IMR-90 (cell line): Measurements from ENCODE around the gene C10orf71. TPM values are rescaled to one million over a fixed set of nuclear protein-coding genes. Genes with fewer than 3 reads are reported as not detected.

Source experiments
- ATAC-seq: fragments of 200-7000 bp; cut with Tn5 transposase; 2 replicates; pipeline ENCODE4 v1.9.1; 2020; ENCODE audit warnings: low read depth, mild to moderate bottlenecking, moderate library complexity
- BruUV-seq: library from RNA; stranded (reverse); fragments of 400-500 nt; replicated peaks from 2 replicates; lab custom pipeline; 2021; lab: Mats Ljungman, UMichigan
- CTCF ChIA-PET: fragments of 300-600 bp; formaldehyde crosslinking; extraction: SDS; loops from one replicate; lab custom pipeline; 2021; ENCODE audit warnings: antibody characterized with exemption; lab: Yijun Ruan, JAX
- POLR2A ChIA-PET: fragments of 300-600 bp; sonication (Branson Sonifier 250); formaldehyde crosslinking; loops from one replicate; lab custom pipeline; 2022; ENCODE audit warnings: antibody characterized with exemption; ENCODE audit not compliant: unreplicated experiment; lab: Charles Lee
- DNase-seq: peaks from one replicate; pipeline ENCODE4 v3.0.0; 2013
- H2AFZ ChIP-seq: replicated peaks from 2 replicates; pipeline ENCODE3; 2013; ENCODE audit warnings: low read length, mild to moderate bottlenecking; ENCODE audit not compliant: poor library complexity
- H2AK5ac ChIP-seq: 2 replicates; pipeline ENCODE4 v1.6.1; 2013; ENCODE audit warnings: low read depth, low read length, inconsistent platforms
- H2AK9ac ChIP-seq: replicated peaks from 2 replicates; pipeline ENCODE3; 2013; ENCODE audit warnings: mild to moderate bottlenecking, low read depth, low read length, moderate library complexity; ENCODE audit not compliant: poor library complexity
- H2BK120ac ChIP-seq: 2 replicates; pipeline ENCODE4 v1.6.1; 2013; ENCODE audit warnings: low read depth, low read length, inconsistent platforms
- H2BK15ac ChIP-seq: 3 replicates; pipeline ENCODE4 v1.6.1; 2013; ENCODE audit warnings: low read depth, low read length, inconsistent platforms
- H2BK20ac ChIP-seq: 2 replicates; pipeline ENCODE4 v1.6.1; 2013; ENCODE audit warnings: low read depth, mild to moderate bottlenecking, inconsistent platforms, low read length, moderate library complexity
- H2BK5ac ChIP-seq: 2 replicates; pipeline ENCODE4 v1.6.1; 2013; ENCODE audit warnings: mild to moderate bottlenecking, low read depth, low read length, inconsistent platforms; ENCODE audit not compliant: poor library complexity, severe bottlenecking
- H3K14ac ChIP-seq: replicated peaks from 2 replicates; pipeline ENCODE4 v1.6.1; 2013; ENCODE audit warnings: low read depth, low read length, inconsistent platforms
- H3K18ac ChIP-seq: 2 replicates; pipeline ENCODE4 v1.6.1; 2013; ENCODE audit warnings: low read depth, low read length, control low read depth
- H3K23ac ChIP-seq: 2 replicates; pipeline ENCODE4 v1.6.1; 2013; ENCODE audit warnings: low read depth, low read length, inconsistent platforms
- H3K27ac ChIP-seq: 2 replicates; pipeline ENCODE4 v1.5.1; 2013; ENCODE audit warnings: mild to moderate bottlenecking, control low read depth, low read length; ENCODE audit not compliant: insufficient read depth
- H3K27me3 ChIP-seq: 2 replicates; pipeline ENCODE4 v1.6.1; 2013; ENCODE audit warnings: low read length; ENCODE audit not compliant: control insufficient read depth, insufficient read depth
- H3K36me3 ChIP-seq: 2 replicates; pipeline ENCODE4 v1.6.1; 2013; ENCODE audit warnings: low read length, mixed read lengths; ENCODE audit not compliant: control insufficient read depth, insufficient read depth
- H3K4ac ChIP-seq: 2 replicates; pipeline ENCODE4 v1.6.1; 2013; ENCODE audit warnings: low read depth, low read length, inconsistent platforms
- H3K4me1 ChIP-seq: 2 replicates; pipeline ENCODE4 v1.6.1; 2013; ENCODE audit warnings: low read length, mixed read lengths; ENCODE audit not compliant: control insufficient read depth, insufficient read depth
- H3K4me2 ChIP-seq: 2 replicates; pipeline ENCODE4 v1.6.1; 2013; ENCODE audit warnings: low read depth, mild to moderate bottlenecking, control low read depth, low read length, moderate library complexity
- H3K4me3 ChIP-seq: 2 replicates; pipeline ENCODE4 v1.5.1; 2013; ENCODE audit warnings: low read depth, mild to moderate bottlenecking, control low read depth, low read length, moderate library complexity; ENCODE audit not compliant: insufficient read depth
- H3K56ac ChIP-seq: 2 replicates; pipeline ENCODE4 v1.6.1; 2013; ENCODE audit warnings: low read length, inconsistent platforms; ENCODE audit not compliant: insufficient read depth; ENCODE audit errors: extremely low read depth
- H3K79me1 ChIP-seq, 2 experiments: 2 replicates each; pipeline ENCODE4 v1.6.1; 2013; ENCODE audit warnings: low read length in 2 of 2, inconsistent platforms in 1 of 2, low read depth in 1 of 2
- H3K9ac ChIP-seq: 2 replicates; pipeline ENCODE4 v1.6.1; 2013; ENCODE audit warnings: low read depth, low read length, control low read depth
- H3K9me1 ChIP-seq: 2 replicates; pipeline ENCODE4 v1.6.1; 2013; ENCODE audit warnings: low read length, inconsistent platforms; ENCODE audit not compliant: insufficient read depth
- H3K9me3 ChIP-seq: 2 replicates; pipeline ENCODE4 v1.6.1; 2013; ENCODE audit warnings: low read length; ENCODE audit not compliant: control insufficient read depth, insufficient read depth
- H4K20me1 ChIP-seq: 2 replicates; pipeline ENCODE4 v1.6.1; 2013; ENCODE audit warnings: low read length, inconsistent platforms; ENCODE audit not compliant: insufficient read depth
- H4K5ac ChIP-seq: 2 replicates; pipeline ENCODE4 v1.6.1; 2013; ENCODE audit warnings: mild to moderate bottlenecking, low read depth, low read length, control low read depth
- H4K8ac ChIP-seq, 2 experiments: 2 replicates each; pipeline ENCODE4 v1.6.1; 2013; ENCODE audit warnings: low read depth in 2 of 2, low read length in 2 of 2, control low read depth in 1 of 2, inconsistent platforms in 1 of 2
- H4K91ac ChIP-seq: 2 replicates; pipeline ENCODE4 v1.6.1; 2013; ENCODE audit warnings: low read depth, low read length, inconsistent platforms; ENCODE audit not compliant: insufficient read depth
- BHLHE40 ChIP-seq: fragments of 150-350 bp; IDR thresholded peaks from 2 replicates; pipeline ENCODE4 v1.6.1; 2016; ENCODE audit warnings: mild to moderate bottlenecking, low read depth, low read length
- CEBPB ChIP-seq: IDR thresholded peaks from 2 replicates; pipeline ENCODE4 v1.6.1; 2012; ENCODE audit warnings: low read depth, low read length, improper control_type of control experiment
- CHD1 ChIP-seq: IDR thresholded peaks from 2 replicates; pipeline ENCODE4 v1.6.1; 2012; ENCODE audit warnings: low read depth, low read length, improper control_type of control experiment
- ELK1 ChIP-seq: fragments of 150-350 bp; IDR thresholded peaks from 2 replicates; pipeline ENCODE4 v1.6.1; 2016; ENCODE audit warnings: low read depth, mild to moderate bottlenecking, low read length, moderate library complexity, borderline replicate concordance
- FOS ChIP-seq: fragments of 150-350 bp; IDR thresholded peaks from 2 replicates; pipeline ENCODE4 v1.6.1; 2016; ENCODE audit warnings: low read depth, low read length
- MAFK ChIP-seq: IDR thresholded peaks from 2 replicates; pipeline ENCODE4 v1.6.1; 2012; ENCODE audit warnings: low read depth, low read length, improper control_type of control experiment
- MAZ ChIP-seq: IDR thresholded peaks from 2 replicates; pipeline ENCODE4 v1.6.1; 2012; ENCODE audit warnings: low read depth, mild to moderate bottlenecking, low read length, improper control_type of control experiment, moderate library complexity, borderline replicate concordance
- MXI1 ChIP-seq: IDR thresholded peaks from 2 replicates; pipeline ENCODE4 v1.6.1; 2012; ENCODE audit warnings: low read depth, mild to moderate bottlenecking, low read length, moderate library complexity, borderline replicate concordance
- NFE2L2 ChIP-seq: fragments of 150-350 bp; IDR thresholded peaks from 2 replicates; pipeline ENCODE4 v1.6.1; 2016; ENCODE audit warnings: low read depth, mild to moderate bottlenecking, low read length
- POLR2A ChIP-seq: IDR thresholded peaks from 2 replicates; pipeline ENCODE4 v1.6.1; 2012; ENCODE audit warnings: mild to moderate bottlenecking, low read depth, low read length
- RAD21 ChIP-seq: IDR thresholded peaks from 2 replicates; pipeline ENCODE4 v1.6.1; 2012; ENCODE audit warnings: low read length, improper control_type of control experiment
- RCOR1 ChIP-seq: IDR thresholded peaks from 2 replicates; pipeline ENCODE4 v1.6.1; 2012; ENCODE audit warnings: mild to moderate bottlenecking, low read length, improper control_type of control experiment; ENCODE audit not compliant: insufficient replicate concordance
- RFX5 ChIP-seq: IDR thresholded peaks from 2 replicates; pipeline ENCODE4 v1.8.0; 2012; ENCODE audit warnings: low read depth, mild to moderate bottlenecking, low read length, moderate library complexity
- SMC3 ChIP-seq: fragments of 150-350 bp; IDR thresholded peaks from 2 replicates; pipeline ENCODE4 v1.6.1; 2016; ENCODE audit warnings: low read depth, mild to moderate bottlenecking, antibody characterized with exemption, low read length, moderate library complexity
- WGBS, 2 experiments: methylation state at CpG; one replicate each; pipeline versions ENCODE4 v1.1.5 to v1.1.7; 2013; ENCODE audit warnings: missing lambda C conversion rate in 2 of 2; ENCODE audit not compliant: insufficient read length in 1 of 2; ENCODE audit errors: extremely low coverage in 2 of 2; 5-methylcytosine and 5-hydroxymethylcytosine counted together
- dilution Hi-C: fragments of 300-500 bp; cut with HindIII; formaldehyde crosslinking; loops from one replicate; pipeline ENCODE4 v1.14.3; 2018; ENCODE audit warnings: low sequenced_read_pairs; ENCODE audit not compliant: unreplicated experiment
- in situ Hi-C: fragments of 300-500 bp; cut with MboI; formaldehyde crosslinking; loops from 3 replicates; pipeline ENCODE4 v1.14.3; 2019; ENCODE audit warnings: low sequenced_read_pairs, inconsistent platforms, mixed read lengths
- intact Hi-C: fragments of 100-400 bp; cut with micrococcal nuclease; formaldehyde crosslinking; loops from 2 replicates; pipeline ENCODE4 v1.10.0; 2022
- polyA plus RNA-seq, 3 experiments: library from polyadenylated mRNA; depleted of rRNA; stranded (reverse); fragments of >200 nt; gene quantifications; 2 replicates each; pipeline ENCODE4 v1.2.3, GENCODE V29; 2012; ENCODE audit warnings: low replicate concordance in 1 of 3
- total RNA-seq: library from RNA; depleted of rRNA; stranded (reverse); fragments of >200 nt; gene quantifications from 2 replicates; pipeline ENCODE4 v1.2.3, GENCODE V29; 2012
- TF ChIP-seq, protein P1 (sequence below): conservative IDR thresholded peaks from 2 replicates; pipeline ENCODE4 v1.5.1; 2012; ENCODE audit warnings: mild to moderate bottlenecking, low read depth, low read length, improper control_type of control experiment
- TF ChIP-seq, protein P2 (sequence below): fragments of 150-350 bp; IDR thresholded peaks from 2 replicates; pipeline ENCODE4 v1.6.1; 2017; ENCODE audit warnings: mild to moderate bottlenecking, antibody characterized with exemption, low read length, low read depth

Gene C10orf71
- total and polyA plus RNA-seq, 2 of the 4 experiments (the other 2 are of a cell fraction): not detected

DNA sequence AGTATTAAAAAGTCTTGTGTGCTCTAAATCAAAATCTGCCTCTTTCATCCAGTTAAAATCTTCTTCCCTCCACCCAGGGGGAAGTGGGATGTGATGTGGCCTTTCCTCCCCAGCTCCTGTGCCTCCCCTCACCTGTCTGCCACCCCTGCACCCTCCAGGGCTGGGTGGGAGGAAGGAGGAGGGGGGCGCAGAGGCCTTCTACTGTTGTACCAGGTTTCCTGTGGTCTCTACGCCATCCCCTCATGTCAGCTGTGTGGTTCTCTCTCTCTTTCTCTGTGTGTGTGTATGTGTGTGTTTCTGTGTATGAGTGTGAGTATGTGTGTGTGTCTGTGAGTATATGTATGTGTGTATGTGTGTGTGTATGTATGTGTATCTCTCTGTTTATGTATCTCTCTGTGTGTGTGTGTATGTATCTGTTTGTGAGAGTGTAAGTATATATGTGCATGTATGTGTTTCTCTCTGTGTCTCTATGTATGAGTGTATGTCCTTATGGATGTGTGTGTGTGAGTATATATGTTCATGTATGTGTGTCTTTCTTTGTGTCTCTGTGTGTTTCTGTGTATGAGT lies 45.5 kb upstream of the C10orf71 start:
- Histone ChIP-seq H3K18ac (no peak overlapping the region), H3K23ac (no peak overlapping the region), H2BK15ac (no peak overlapping the region), H3K14ac (no peak overlapping the region), H3K9me3 (no peaks in the 10 kb centered on the region), H2BK120ac (no peak overlapping the region), H3K4me2 (no peak overlapping the region), H3K79me1 (no peaks in the 10 kb centered on the region), H2BK5ac (peak overlapping the region; percentile 57), H4K91ac (no peak overlapping the region), H4K8ac (no peak overlapping the region), H3K27me3 (peaks cover 14% of the 10 kb centered on the region), H3K56ac (no peak overlapping the region), H3K27ac (no peak overlapping the region), H3K4me1 (no peaks in the 10 kb centered on the region), H4K20me1 (no peaks in the 10 kb centered on the region), H2BK20ac (no peak overlapping the region), H4K5ac (no peak overlapping the region), H2AK5ac (no peak overlapping the region), H3K4me3 (no peak overlapping the region), H2AK9ac (no peak overlapping the region), H2AFZ (no peak overlapping the region), H3K4ac (no peak overlapping the region), H3K9ac (no peak overlapping the region), H3K9me1 (no peaks in the 10 kb centered on the region), H3K36me3 (no peaks in the 10 kb centered on the region)
- 80% methylated on average over 1 of the region's 2 CpGs; no CpG with 5 or more reads in 1 of the 2 experiments for WGBS, 2 experiments
- no peak for DNase-seq
- BruUV-seq: no TSS peak
- POLR2A ChIA-PET: no interaction called here
- ATAC-seq: no peak
- dilution Hi-C loops: no loop called here
- in situ Hi-C loops: no loop called here
- intact Hi-C loops: no loop called here
- CTCF ChIA-PET: interaction anchor here (1.2 kb wide), 1 partner anchor 8 kb away, joined by 3 read pairs; no protein-coding TSS in a partner anchor
- TF ChIP-seq, protein P1, sequence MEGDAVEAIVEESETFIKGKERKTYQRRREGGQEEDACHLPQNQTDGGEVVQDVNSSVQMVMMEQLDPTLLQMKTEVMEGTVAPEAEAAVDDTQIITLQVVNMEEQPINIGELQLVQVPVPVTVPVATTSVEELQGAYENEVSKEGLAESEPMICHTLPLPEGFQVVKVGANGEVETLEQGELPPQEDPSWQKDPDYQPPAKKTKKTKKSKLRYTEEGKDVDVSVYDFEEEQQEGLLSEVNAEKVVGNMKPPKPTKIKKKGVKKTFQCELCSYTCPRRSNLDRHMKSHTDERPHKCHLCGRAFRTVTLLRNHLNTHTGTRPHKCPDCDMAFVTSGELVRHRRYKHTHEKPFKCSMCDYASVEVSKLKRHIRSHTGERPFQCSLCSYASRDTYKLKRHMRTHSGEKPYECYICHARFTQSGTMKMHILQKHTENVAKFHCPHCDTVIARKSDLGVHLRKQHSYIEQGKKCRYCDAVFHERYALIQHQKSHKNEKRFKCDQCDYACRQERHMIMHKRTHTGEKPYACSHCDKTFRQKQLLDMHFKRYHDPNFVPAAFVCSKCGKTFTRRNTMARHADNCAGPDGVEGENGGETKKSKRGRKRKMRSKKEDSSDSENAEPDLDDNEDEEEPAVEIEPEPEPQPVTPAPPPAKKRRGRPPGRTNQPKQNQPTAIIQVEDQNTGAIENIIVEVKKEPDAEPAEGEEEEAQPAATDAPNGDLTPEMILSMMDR: no peak
- TF ChIP-seq SMC3 (no peak), CHD1 (no peak), MAFK (no peak), FOS (no peak), MXI1 (no peak), CEBPB (no peak), BHLHE40 (no peak), RFX5 (no peak), ELK1 (no peak), MAZ (no peak), RCOR1 (no peak), NFE2L2 (no peak), POLR2A (no peak), RAD21 (no peak)
- TF ChIP-seq, protein P2, sequence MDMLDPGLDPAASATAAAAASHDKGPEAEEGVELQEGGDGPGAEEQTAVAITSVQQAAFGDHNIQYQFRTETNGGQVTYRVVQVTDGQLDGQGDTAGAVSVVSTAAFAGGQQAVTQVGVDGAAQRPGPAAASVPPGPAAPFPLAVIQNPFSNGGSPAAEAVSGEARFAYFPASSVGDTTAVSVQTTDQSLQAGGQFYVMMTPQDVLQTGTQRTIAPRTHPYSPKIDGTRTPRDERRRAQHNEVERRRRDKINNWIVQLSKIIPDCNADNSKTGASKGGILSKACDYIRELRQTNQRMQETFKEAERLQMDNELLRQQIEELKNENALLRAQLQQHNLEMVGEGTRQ: no peak
